CD4-positive, alpha-beta T cell treated with Interleukin-15 for 4 hours (primary cell): ENCODE data around the gene P3R3URF.

Source experiments
- DNase-seq: peaks from one replicate; pipeline ENCODE4 v3.0.0-alpha.2; 2020; ENCODE audit warnings: low spot score

Gene P3R3URF

DNA sequence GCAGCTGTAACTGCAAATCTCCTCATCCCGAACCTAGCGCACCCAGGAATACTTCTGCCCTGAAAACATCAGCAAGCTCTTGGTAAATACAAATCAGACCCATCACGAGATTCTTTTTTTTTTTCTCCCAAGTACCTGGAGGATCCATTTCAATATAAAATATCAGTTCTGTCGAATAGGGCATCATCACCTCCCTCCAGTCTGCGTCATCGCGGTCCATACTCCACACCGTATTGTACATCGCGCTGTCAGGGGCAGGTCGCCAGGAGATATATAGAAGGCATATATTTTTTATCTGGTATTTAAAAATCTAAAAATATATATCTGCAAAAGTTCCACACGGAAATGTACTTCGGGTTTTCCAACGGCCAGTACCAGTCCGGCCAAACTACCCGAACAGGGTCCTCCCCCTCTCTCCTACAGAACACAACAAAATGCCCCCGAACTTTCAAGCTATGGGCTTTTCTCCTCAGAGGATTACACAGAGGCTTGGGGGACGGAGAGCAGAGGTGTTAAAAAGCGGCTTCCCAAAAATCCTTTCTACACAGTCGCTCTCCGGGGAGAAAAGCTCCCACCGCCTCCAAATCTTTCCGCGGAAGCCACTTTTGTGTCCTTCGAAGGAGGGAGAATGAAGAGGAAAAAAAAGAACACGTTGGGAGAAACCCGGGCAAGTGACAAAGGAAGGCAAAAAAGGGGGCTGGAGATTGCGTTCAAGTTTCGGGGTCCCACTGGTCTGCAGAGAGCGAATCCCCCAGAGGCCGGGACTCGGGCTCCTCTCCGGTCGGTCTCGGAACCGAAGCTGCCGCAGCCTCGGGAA, 44.4 kb downstream of the P3R3URF start:
- peak; percentile 30 for DNase-seq

DNA sequence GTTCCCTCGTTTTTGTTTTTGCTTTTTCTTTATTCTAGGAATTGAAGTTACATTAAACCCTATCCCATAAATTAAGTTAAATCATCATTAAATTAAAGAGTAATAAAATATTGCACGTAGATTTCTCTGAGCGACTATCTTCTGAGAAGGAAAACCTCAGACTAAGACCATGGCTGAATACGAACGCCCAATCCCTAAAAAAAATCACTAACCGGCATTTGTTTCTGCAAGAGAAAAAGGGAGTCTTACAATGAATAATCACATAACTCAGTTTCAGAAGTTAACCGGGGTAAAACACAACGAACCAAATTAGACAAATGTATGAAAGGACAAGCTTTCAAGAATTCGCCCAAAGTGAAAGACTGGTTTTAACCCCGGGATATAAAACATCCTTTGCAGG, 45.2 kb downstream of the P3R3URF start:
- DNase-seq, result no peak

DNA sequence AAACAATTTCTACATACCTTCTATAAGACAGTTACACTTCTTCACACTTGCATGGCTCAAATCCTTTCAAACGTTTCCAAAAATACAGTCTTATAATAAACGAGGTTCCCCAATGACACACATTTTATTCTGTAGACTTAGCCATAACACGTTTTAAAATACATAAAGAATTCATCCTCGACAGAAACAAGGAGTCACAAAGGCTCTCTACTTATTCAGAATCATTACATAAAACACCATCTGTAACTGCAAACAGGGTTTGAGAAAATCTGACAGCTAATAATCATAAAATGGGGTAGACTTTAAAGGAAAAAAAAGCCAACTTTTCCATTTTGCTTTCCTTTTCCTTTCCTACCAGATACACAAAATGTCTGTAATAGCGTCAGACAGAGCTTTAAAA, 45.7 kb downstream of the P3R3URF start:
- no peak for DNase-seq

DNA sequence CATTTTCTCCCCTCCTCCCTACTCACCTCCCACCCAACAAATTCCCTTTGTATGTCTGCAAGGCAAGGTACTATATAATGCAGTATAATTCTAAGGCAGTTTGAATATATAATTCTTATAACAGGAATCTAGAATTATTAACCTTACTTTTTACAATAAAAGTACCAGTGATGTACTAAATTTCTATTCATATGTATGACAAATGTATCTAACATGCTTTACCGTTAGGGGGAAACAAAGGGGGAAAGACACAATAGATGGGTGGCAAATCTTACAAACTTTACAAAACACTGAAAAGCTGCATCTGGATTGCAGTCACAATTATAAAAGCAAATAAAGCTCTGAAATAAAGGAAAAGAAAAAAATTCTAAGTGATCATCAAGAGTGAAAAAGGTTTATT, 46.2 kb downstream of the P3R3URF start:
- DNase-seq, result no peak

DNA sequence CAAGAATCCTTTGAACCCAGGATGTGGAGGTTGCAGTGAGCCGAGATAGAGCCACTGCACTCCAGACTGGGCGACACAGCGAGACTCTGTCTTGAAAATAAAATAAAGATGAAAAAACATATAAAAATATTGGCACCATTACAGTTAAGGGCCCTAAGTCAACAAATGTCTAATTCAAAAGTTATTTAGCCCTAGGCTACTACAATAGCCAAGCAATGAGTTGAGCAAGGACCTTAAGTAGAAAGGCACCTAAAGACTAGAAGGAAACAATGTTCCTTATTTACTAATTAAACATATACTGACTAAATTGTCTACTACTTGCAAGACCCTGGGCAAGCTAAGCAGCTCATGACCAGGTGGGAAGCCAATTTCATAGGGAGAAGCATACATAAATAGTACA, 47.9 kb downstream of the P3R3URF start:
- no peak for DNase-seq
